AG09309 (cell line): ENCODE data around the gene RALGAPB.

Experiments used
- DNase-seq: peaks from one replicate; pipeline ENCODE4 v3.0.0-alpha.2; 2010; ENCODE audit warnings: low read depth
- H3K4me3 ChIP-seq: 2 replicates; pipeline ENCODE4 v1.5.1; 2011; ENCODE audit warnings: mild to moderate bottlenecking, low read depth, low read length, moderate library complexity; ENCODE audit not compliant: control insufficient read depth
- TF ChIP-seq, protein P1 (sequence below): IDR thresholded peaks from 2 replicates; pipeline ENCODE4 v1.5.1; 2011; ENCODE audit warnings: mild to moderate bottlenecking, low read depth, low read length, inconsistent platforms; ENCODE audit not compliant: insufficient read depth, control insufficient read depth; ENCODE audit errors: missing control alignments

Gene RALGAPB

DNA sequence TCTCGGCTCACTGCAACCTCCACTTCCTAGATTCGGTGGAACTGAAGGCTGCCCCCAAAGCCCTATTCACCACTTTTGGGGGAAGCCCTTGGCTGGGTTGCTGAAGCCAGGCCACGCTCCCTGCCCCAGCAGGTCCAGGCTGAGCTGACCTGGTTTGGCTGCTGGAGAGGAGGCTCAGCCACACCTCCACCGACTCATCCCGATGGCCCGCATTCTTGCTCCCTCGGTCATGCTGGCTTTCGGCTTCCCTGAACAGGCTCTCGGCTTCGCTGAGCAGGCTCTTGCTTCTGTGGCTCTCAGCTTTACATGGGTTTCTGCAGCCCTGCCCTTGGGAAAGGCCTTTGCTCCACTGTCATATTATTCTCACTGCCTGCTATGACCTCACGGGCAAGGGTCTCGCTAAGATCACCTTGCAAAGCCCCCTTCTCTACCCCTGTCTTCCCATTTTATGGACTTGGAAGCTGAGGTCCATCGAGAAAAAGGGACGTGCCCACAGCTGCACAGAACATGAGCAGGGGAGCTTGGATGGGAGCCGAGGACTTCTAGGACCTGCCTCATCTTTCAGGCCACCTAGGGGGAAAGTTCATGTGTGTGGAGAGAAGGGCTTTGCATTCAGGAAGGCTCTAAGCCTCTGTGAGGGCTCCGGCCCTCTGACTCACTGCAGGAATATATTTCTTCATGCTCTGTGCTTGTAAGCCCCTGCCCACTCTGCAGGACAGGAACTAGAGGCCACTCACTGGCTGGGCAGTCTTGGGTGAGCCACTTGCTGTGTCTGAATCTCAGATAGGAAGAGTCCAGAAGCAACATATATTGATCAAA, 144.6 kb downstream of the RALGAPB start:
- TF ChIP-seq, protein P1, sequence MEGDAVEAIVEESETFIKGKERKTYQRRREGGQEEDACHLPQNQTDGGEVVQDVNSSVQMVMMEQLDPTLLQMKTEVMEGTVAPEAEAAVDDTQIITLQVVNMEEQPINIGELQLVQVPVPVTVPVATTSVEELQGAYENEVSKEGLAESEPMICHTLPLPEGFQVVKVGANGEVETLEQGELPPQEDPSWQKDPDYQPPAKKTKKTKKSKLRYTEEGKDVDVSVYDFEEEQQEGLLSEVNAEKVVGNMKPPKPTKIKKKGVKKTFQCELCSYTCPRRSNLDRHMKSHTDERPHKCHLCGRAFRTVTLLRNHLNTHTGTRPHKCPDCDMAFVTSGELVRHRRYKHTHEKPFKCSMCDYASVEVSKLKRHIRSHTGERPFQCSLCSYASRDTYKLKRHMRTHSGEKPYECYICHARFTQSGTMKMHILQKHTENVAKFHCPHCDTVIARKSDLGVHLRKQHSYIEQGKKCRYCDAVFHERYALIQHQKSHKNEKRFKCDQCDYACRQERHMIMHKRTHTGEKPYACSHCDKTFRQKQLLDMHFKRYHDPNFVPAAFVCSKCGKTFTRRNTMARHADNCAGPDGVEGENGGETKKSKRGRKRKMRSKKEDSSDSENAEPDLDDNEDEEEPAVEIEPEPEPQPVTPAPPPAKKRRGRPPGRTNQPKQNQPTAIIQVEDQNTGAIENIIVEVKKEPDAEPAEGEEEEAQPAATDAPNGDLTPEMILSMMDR = no peak
- no peak overlapping the region for H3K4me3 ChIP-seq
- no peak for DNase-seq

DNA sequence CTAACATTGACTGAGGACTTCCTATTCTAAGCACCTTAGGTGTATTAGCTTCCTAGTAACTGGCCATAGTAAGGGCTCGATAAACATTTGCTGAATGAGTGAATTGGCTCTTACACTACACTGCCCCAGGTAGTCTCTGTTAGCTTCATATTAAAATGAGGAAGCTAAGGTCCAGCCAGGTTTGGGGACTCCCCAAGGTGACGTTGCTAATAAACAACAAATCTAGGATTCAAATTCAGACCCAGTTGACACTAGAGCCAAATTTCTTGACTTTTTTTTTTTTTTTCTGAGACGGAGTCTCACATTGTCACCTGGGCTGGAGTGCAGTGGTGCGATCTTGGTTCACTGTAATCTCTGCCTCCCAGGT, 145.2 kb downstream of the RALGAPB start:
- no peak overlapping the region for H3K4me3 ChIP-seq
- DNase-seq = no peak
- TF ChIP-seq, protein P1 = no peak

DNA sequence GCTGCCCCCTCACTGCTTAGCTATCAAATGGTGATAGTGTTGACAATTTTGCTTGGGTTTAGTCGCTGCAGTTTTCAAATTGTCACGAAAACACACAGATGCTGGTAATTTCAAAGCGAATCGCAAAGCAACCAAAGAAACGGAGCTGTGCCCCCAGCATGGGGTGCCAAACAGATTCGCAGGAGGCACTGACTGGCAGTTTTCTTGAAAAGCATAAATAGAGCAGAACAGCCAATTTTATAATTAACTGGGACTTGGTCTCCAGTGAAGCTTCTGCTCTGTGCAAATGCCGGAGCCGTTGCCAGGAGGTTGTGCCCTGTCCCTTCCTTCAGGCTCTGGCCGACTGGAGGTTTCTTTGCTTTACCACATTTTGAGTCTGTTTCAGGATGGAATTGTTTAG, 147.8 kb downstream of the RALGAPB start:
- DNase-seq = no peak
- TF ChIP-seq, protein P1 = no peak
- no peak overlapping the region for H3K4me3 ChIP-seq

DNA sequence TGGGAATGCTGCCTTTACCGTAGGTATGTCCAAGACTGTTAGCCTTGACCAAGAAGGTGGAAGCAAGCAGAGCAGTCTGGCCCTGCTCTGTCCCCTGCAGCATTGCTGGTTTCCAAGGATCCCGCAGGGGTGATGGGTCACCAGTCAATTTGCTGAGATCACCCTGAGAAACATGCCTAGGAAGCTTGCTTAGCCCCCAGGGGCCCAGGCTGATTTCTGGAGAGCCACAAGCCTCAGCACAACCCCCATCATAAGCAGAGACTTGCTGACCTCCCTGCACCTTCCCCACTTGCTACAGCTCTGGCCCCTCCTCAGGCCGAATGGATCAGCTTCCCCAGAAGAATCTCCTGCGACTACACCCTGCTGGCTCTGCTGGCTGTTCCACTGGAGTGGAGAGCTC, 150.4 kb downstream of the RALGAPB start:
- TF ChIP-seq, protein P1 = no peak
- no peak for DNase-seq
- H3K4me3 ChIP-seq = no peak overlapping the region

DNA sequence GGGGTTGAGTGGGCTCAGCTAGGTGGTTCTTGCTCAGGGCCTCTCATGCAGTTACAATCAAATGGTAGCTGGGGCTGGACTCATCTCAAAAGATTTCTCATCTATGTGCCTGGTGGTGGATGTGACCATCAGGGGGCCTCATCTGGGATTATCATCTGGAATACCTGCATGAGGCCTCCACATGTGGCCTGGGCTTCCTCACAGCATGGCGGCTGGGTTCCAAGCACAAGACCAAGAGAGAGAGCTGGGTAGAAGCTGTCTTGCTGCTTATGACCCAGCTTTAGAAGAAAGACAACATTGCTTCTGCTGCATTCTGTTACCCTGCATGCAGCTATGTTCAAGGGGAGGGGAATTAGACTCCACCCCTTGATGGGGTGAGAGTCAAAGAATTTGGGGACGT, 151.4 kb downstream of the RALGAPB start:
- H3K4me3 ChIP-seq = no peak overlapping the region
- DNase-seq = no peak
- TF ChIP-seq, protein P1 = no peak

DNA sequence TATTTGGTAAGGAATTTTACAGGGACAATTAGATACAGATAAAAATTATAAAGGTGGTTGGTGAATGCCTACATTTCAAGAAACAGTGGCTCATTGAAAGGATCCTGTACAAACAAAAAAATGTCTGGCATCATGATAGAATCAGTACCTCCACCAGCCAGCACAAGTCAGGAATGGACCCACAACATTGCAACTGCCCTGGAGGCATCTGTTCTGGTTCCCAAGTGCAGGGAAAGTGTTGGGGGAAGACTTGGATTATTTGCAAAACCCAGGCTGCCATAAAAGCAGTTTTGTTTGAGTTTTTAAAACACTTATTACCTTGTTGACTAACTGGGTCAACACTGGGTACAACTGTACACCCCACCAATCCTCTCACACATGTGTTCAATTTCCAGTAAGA, 153.3 kb downstream of the RALGAPB start:
- H3K4me3 ChIP-seq = no peak overlapping the region
- DNase-seq = no peak
- TF ChIP-seq, protein P1 = no peak
